Upper lobe of left lung (tissue), 4 donors: ENCODE data around the gene CLEC16A.

ENCODE experiments used
- CTCF ChIP-seq, 6 experiments: fragments of 450-650 bp in 4 of 6; fragments of 200-600 bp in 2 of 6; sonication (generic) in 2 of 6; IDR thresholded peaks; one replicate each; pipeline ENCODE4 v1.5.1; 2016 to 2019; ENCODE audit warnings: antibody characterized with exemption in 6 of 6
- EP300 ChIP-seq, 4 donors: sonication (generic); formaldehyde crosslinking; IDR thresholded peaks; one replicate each; pipeline ENCODE4 v1.5.1; 2017; ENCODE audit warnings: antibody characterized with exemption in 4 of 4, control low read depth in 2 of 4
- POLR2A ChIP-seq, 4 donors: fragments of 450-650 bp; IDR thresholded peaks; one replicate each; pipeline ENCODE4 v1.5.1; 2016 to 2017; ENCODE audit warnings: antibody characterized with exemption in 4 of 4, mild to moderate bottlenecking in 2 of 4

GRCh38 chr16:11007714-11008280 lies 63.4 kb downstream of the CLEC16A start:
- TF ChIP-seq CTCF (IDR thresholded peaks at IDR 0.05) (no peak), POLR2A (IDR thresholded peaks at IDR 0.05) (no peak), EP300 (IDR thresholded peaks at IDR 0.05) (no peak)
